ENCODE data around the gene CPED1.

GRCh38 chr7:121049028-121049791 lies 60.7 kb downstream of the CPED1 start:
- TF ChIP-seq CTCF (IDR thresholded peaks at IDR 0.05) (no peak), POLR2A (IDR thresholded peaks at IDR 0.05) (no peak)
